Hematopoietic multipotent progenitor cell treated with erythropoietin and hydrocortisone succinate and interleukin-3 and kit ligand, for 4 days (in vitro differentiated cells): Measurements from ENCODE around the gene ARL5A.
"Not testable (repeated sequence)": the region's sequence is repeated elsewhere in the genome, so short reads cannot be mapped to it uniquely, and the experiment has no call there.

Experiments
- DNase-seq: peaks from one replicate; pipeline ENCODE4 v3.0.0-alpha.2; 2015

The ARL5A gene

GRCh38 chr2:151794422-151794821, 33.8 kb downstream of the ARL5A start:
- not testable (repeated sequence) for DNase-seq

- no peak for DNase-seq
These were observed 35.1 kb downstream of the ARL5A start for GRCh38 chr2:151793123-151793522.

GRCh38 chr2:151792589-151792988, 35.6 kb downstream of the ARL5A start:
- peak; percentile 29 for DNase-seq

GRCh38 chr2:151791545-151791944, 36.7 kb downstream of the ARL5A start:
- no peak for DNase-seq

GRCh38 chr2:151790689-151791088, 37.5 kb downstream of the ARL5A start:
- DNase-seq, result no peak

GRCh38 chr2:151789055-151789834, 39.0 kb downstream of the ARL5A start:
- peak; percentile 68 for DNase-seq

GRCh38 chr2:151786483-151786882, 41.7 kb downstream of the ARL5A start:
- DNase-seq, result no peak

- DNase-seq, result no peak
These were observed 42.1 kb downstream of the ARL5A start for GRCh38 chr2:151786077-151786476.

- no peak for DNase-seq
These were observed 45.1 kb downstream of the ARL5A start for GRCh38 chr2:151783133-151783520.

GRCh38 chr2:151782378-151783132, 45.7 kb downstream of the ARL5A start:
- DNase-seq, result peak; percentile 90

- no peak for DNase-seq
These were observed 46.6 kb downstream of the ARL5A start for GRCh38 chr2:151781642-151782041.

GRCh38 chr2:151780938-151781337, 47.3 kb downstream of the ARL5A start:
- DNase-seq, result no peak

GRCh38 chr2:151777935-151778334, 50.3 kb downstream of the ARL5A start:
- DNase-seq, result no peak

- peak; percentile 45 for DNase-seq
These were observed 50.7 kb downstream of the ARL5A start for GRCh38 chr2:151777487-151777886.

- DNase-seq, result peak; percentile 37
These were observed 51.9 kb downstream of the ARL5A start for GRCh38 chr2:151776367-151776766.

GRCh38 chr2:151775057-151775740, 53.0 kb downstream of the ARL5A start:
- peak; percentile 74 for DNase-seq

GRCh38 chr2:151774506-151774905, 53.7 kb downstream of the ARL5A start:
- DNase-seq, result no peak

GRCh38 chr2:151771599-151772358, 56.4 kb downstream of the ARL5A start:
- no peak for DNase-seq

GRCh38 chr2:151770995-151771394, 57.2 kb downstream of the ARL5A start:
- no peak for DNase-seq

GRCh38 chr2:151769606-151770005, 58.6 kb downstream of the ARL5A start:
- no peak for DNase-seq

GRCh38 chr2:151767536-151767935, 60.7 kb downstream of the ARL5A start:
- no peak for DNase-seq

- no peak for DNase-seq
These were observed 61.6 kb downstream of the ARL5A start for GRCh38 chr2:151766437-151767153.
